GM12878 (cell line): ENCODE measurements around the gene TMEM37. TPM values are rescaled to one million over a fixed set of nuclear protein-coding genes. Genes with fewer than 3 reads are reported as not detected.

ENCODE experiments used
- ATAC-seq: fragments of 200-7000 bp; cut with Tn5 transposase; 3 replicates; pipeline ENCODE4 v1.9.1; 2020; ENCODE audit warnings: mild to moderate bottlenecking, moderate library complexity
- BruUV-seq: library from RNA; stranded (reverse); fragments of 400-500 nt; replicated peaks from 2 replicates; lab custom pipeline; 2021; lab: Mats Ljungman, UMichigan
- CTCF ChIA-PET: fragments of 300-600 bp; sonication (Branson Sonifier 250); formaldehyde crosslinking; extraction: SDS; loops from one replicate; lab custom pipeline; 2021; ENCODE audit warnings: inconsistent platforms; lab: Yijun Ruan, JAX
- POLR2A ChIA-PET: fragments of 350-600 bp; formaldehyde crosslinking; extraction: SDS; loops from one replicate; lab custom pipeline; 2021; ENCODE audit warnings: inconsistent platforms; lab: Charles Lee
- RAD21 ChIA-PET: fragments of 300-600 bp; sonication (Branson Sonifier 250); formaldehyde crosslinking; loops from one replicate; lab custom pipeline; 2023; ENCODE audit warnings: antibody characterized with exemption; ENCODE audit not compliant: unreplicated experiment; lab: Charles Lee
- SMC1A ChIA-PET: fragments of 300-600 bp; sonication (Branson Sonifier 250); formaldehyde crosslinking; loops from one replicate; lab custom pipeline; 2023; ENCODE audit not compliant: unreplicated experiment, uncharacterized antibody; lab: Charles Lee
- DNase-seq: peaks from one replicate; pipeline ENCODE4 v3.0.0-alpha.2; 2011; ENCODE audit warnings: low read depth, low spot score
- FAIRE-seq: peaks from 3 replicates; lab custom pipeline; 2011; peaks lifted over from hg19 to GRCh38; lab: Jason Lieb, UNC
- H2AFZ ChIP-seq: 2 replicates; pipeline ENCODE4 v1.6.0; 2011; ENCODE audit warnings: low read depth, low read length, control low read depth; ENCODE audit not compliant: control insufficient read depth
- H3K27ac ChIP-seq: 2 replicates; pipeline ENCODE4 v1.5.1; 2011; ENCODE audit warnings: control low read depth; ENCODE audit not compliant: control insufficient read depth, insufficient read depth
- H3K27me3 ChIP-seq, 2 experiments: replicated peaks in 1 of 2; 2 replicates each; pipeline versions ENCODE4 v1.6.0 to v1.6.1; 2011; ENCODE audit warnings: low read length in 1 of 2; ENCODE audit not compliant: control insufficient read depth in 2 of 2, insufficient read depth in 2 of 2
- H3K36me3 ChIP-seq, 2 experiments: 2 replicates each; pipeline ENCODE4 v1.5.1; 2011; ENCODE audit warnings: low read length in 1 of 2; ENCODE audit not compliant: control insufficient read depth in 2 of 2, insufficient read depth in 2 of 2
- H3K4me1 ChIP-seq: 2 replicates; pipeline ENCODE4 v1.6.1; 2011; ENCODE audit warnings: mild to moderate bottlenecking, low read length, moderate library complexity, mixed read lengths; ENCODE audit not compliant: control insufficient read depth, insufficient read depth
- H3K4me2 ChIP-seq: 2 replicates; pipeline ENCODE4 v1.6.0; 2011; ENCODE audit warnings: control low read depth; ENCODE audit not compliant: control insufficient read depth, insufficient read depth
- H3K4me3 ChIP-seq: fragments of 200-600 bp; sonication (generic); 2 replicates; pipeline ENCODE4 v1.5.1; 2016
- H3K79me2 ChIP-seq: 2 replicates; pipeline ENCODE4 v1.6.0; 2011; ENCODE audit warnings: low read length; ENCODE audit not compliant: control insufficient read depth, insufficient read depth
- H3K9ac ChIP-seq: 2 replicates; pipeline ENCODE4 v1.8.0; 2011; ENCODE audit warnings: low read length, control low read depth, mixed read lengths; ENCODE audit not compliant: control insufficient read depth, insufficient read depth
- H3K9me3 ChIP-seq: replicated peaks from 3 replicates; pipeline ENCODE4 v1.5.1; 2011; ENCODE audit warnings: mild to moderate bottlenecking, low read length; ENCODE audit not compliant: control insufficient read depth, insufficient read depth
- H4K20me1 ChIP-seq: 2 replicates; pipeline ENCODE4 v1.6.0; 2011; ENCODE audit not compliant: control insufficient read depth, insufficient read depth
- CEBPZ ChIP-seq: fragments of 150-350 bp; IDR thresholded peaks from 2 replicates; pipeline ENCODE4 v1.6.1; 2016; ENCODE audit warnings: low read depth, low read length
- HDGF ChIP-seq: fragments of 450-650 bp; IDR thresholded peaks from 2 replicates; pipeline ENCODE4 v1.6.1; 2016; ENCODE audit warnings: antibody characterized with exemption
- SIX5 ChIP-seq: IDR thresholded peaks from 2 replicates; pipeline ENCODE4 v1.6.1; 2011; ENCODE audit warnings: mild to moderate bottlenecking, low read depth, low read length, moderate library complexity; ENCODE audit not compliant: severe bottlenecking
- YY1 ChIP-seq: IDR thresholded peaks from 2 replicates; pipeline ENCODE4 v1.6.1; 2011; ENCODE audit warnings: low read depth, mild to moderate bottlenecking, low read length
- ZNF24 ChIP-seq: fragments of 450-650 bp; IDR thresholded peaks from 2 replicates; pipeline ENCODE4 v1.6.1; 2017; ENCODE audit warnings: antibody characterized with exemption, mild to moderate bottlenecking
- WGBS: methylation state at CpG from one replicate; pipeline ENCODE4 v1.1.6; 2016; ENCODE audit warnings: low lambda C conversion rate; ENCODE audit not compliant: insufficient replicate concordance, insufficient coverage; ENCODE audit errors: missing lambda C conversion rate; 5-methylcytosine and 5-hydroxymethylcytosine counted together
- in situ Hi-C: fragments of 300-500 bp; cut with MboI; formaldehyde crosslinking; loops from 9 replicates; pipeline ENCODE4 v1.14.3; 2018; ENCODE audit warnings: mixed read lengths
- intact Hi-C: fragments of 100-400 bp; cut with micrococcal nuclease; formaldehyde crosslinking; loops from one replicate; pipeline ENCODE4 v1.14.2; 2022; ENCODE audit not compliant: unreplicated experiment
- polyA plus RNA-seq, 11 experiments: library from polyadenylated mRNA; depleted of rRNA in 4 of 11; unstranded in 6 of 11; stranded (reverse) in 5 of 11; fragments of >200 nt; fragmentation: Nextera tagmentation in 4 of 11; fragmentation: Illumina TruSeq in 1 of 11; extraction: Ambion mirVana in 4 of 11; extraction: Trizol in 1 of 11; gene quantifications; 1 replicate in 1 of 11; 2 replicates in 10 of 11; pipeline versions ENCODE4 v1.2.1 to v1.2.3, GENCODE V29; 2011 to 2016; ENCODE audit warnings: inconsistent platforms in 2 of 11, missing spikeins in 2 of 11, low read depth in 1 of 11
- total RNA-seq, 4 experiments: library from RNA; depleted of rRNA in 3 of 4; stranded (reverse); fragments of >200 nt in 3 of 4; fragmentation: Illumina TruSeq in 1 of 4; extraction: Trizol in 1 of 4; gene quantifications; 2 replicates each; pipeline versions ENCODE4 v1.2.1 to v1.2.3, GENCODE V29; 2013 to 2021

TMEM37 gene
- total and polyA plus RNA-seq, 10 of the 15 experiments (the other 5 are each of a cell fraction or from before 2014, with no cell fraction given) = 0.07 to 0.67 (median 0.24) TPM; not detected in 3

- TF ChIP-seq HDGF (no peak), ZNF24 (no peak)
- TF ChIP-seq, all 136 proteins: peak for 0
These were observed 9.9 kb downstream of the TMEM37 start (continued) for GRCh38 chr2:119441376-119442225.

- ChIA-PET RAD21 (no interaction called here), SMC1A (interaction anchor here (1.3 kb wide), 1 partner anchor 17 kb away, joined by 3 read pairs; no protein-coding TSS in a partner anchor), CTCF (interaction anchor here (1.0 to 1.3 kb wide), 4 partner anchors 28 to 44 kb away, joined by 3 to 4 read pairs (median 4); no protein-coding TSS in a partner anchor), POLR2A (no interaction called here)
- BruUV-seq = no TSS peak
- H3K4me2 ChIP-seq = no peak overlapping the region
- WGBS = 25% methylated on average over 4 of the region's 7 CpGs
- in situ Hi-C loops = no loop called here
- H3K79me2 ChIP-seq = no peaks in the 10 kb centered on the region
- H3K4me1 ChIP-seq = no peaks in the 10 kb centered on the region
- no peak overlapping the region for H2AFZ ChIP-seq
- DNase-seq = no peak
- no peak overlapping the region for H3K4me3 ChIP-seq
- no peaks in the 10 kb centered on the region for H3K9me3 ChIP-seq
- no peaks in the 10 kb centered on the region for H4K20me1 ChIP-seq
- no peak overlapping the region for H3K27ac ChIP-seq
- TF ChIP-seq SIX5 (no peak), CEBPZ (no peak), YY1 (no peak)
- no peak for ATAC-seq
- H3K9ac ChIP-seq = no peak overlapping the region
- no peak for FAIRE-seq
- no peaks in the 10 kb centered on the region; a peak in 1 of 4 replicates for H3K36me3 ChIP-seq
- intact Hi-C loops = no loop called here
- H3K27me3 ChIP-seq = no peaks in the 10 kb centered on the region
These were observed 10.6 kb downstream of the TMEM37 start for GRCh38 chr2:119442226-119442619.
